Neural progenitor cell (in vitro differentiated cells): ENCODE measurements around the gene ESRRA. TPM values are rescaled to one million over a fixed set of nuclear protein-coding genes. Genes with fewer than 3 reads are reported as not detected.

Source experiments
- DNase-seq: peaks from one replicate; pipeline ENCODE4 v3.0.0-alpha.2; 2016; ENCODE audit warnings: low spot score
- H2AFZ ChIP-seq: fragments of 200-600 bp; sonication (generic); replicated peaks from 2 replicates; pipeline ENCODE4 v1.6.1; 2016; ENCODE audit warnings: antibody characterized with exemption
- H3F3A ChIP-seq: fragments of 200-600 bp; sonication (generic); 2 replicates; pipeline ENCODE4 v1.6.1; 2016; ENCODE audit warnings: antibody characterized with exemption, low read depth
- H3K27ac ChIP-seq: fragments of 200-600 bp; sonication (generic); 2 replicates; pipeline ENCODE4 v1.5.1; 2016; ENCODE audit warnings: mild to moderate bottlenecking
- H3K27me3 ChIP-seq: fragments of 200-600 bp; sonication (generic); 2 replicates; pipeline ENCODE4 v1.6.1; 2016; ENCODE audit warnings: mild to moderate bottlenecking, moderate library complexity
- H3K36me3 ChIP-seq: fragments of 200-600 bp; sonication (generic); 2 replicates; pipeline ENCODE4 v1.5.1; 2016
- H3K4me1 ChIP-seq: fragments of 200-600 bp; sonication (generic); 2 replicates; pipeline ENCODE4 v1.6.1; 2016; ENCODE audit warnings: mixed run types
- H3K4me2 ChIP-seq: fragments of 200-600 bp; sonication (generic); 2 replicates; pipeline ENCODE4 v1.6.1; 2016
- H3K4me3 ChIP-seq: fragments of 200-600 bp; sonication (generic); 2 replicates; pipeline ENCODE4 v1.5.1; 2016
- H3K79me2 ChIP-seq: fragments of 200-600 bp; sonication (generic); 2 replicates; pipeline ENCODE4 v1.6.1; 2016; ENCODE audit warnings: low read depth
- H3K9ac ChIP-seq: fragments of 200-600 bp; sonication (generic); 2 replicates; pipeline ENCODE4 v1.6.1; 2016
- H3K9me3 ChIP-seq: fragments of 200-600 bp; sonication (generic); 2 replicates; pipeline ENCODE4 v1.5.1; 2016; ENCODE audit warnings: low read depth
- H4K20me1 ChIP-seq: fragments of 200-600 bp; sonication (generic); 2 replicates; pipeline ENCODE4 v1.6.1; 2016; ENCODE audit warnings: low read depth
- H3K27ac Mint-ChIP-seq: 3 replicates; pipeline ENCODE4 v1.8.0; 2021; ENCODE audit warnings: mixed read lengths
- H3K27me3 Mint-ChIP-seq: 2 replicates; pipeline ENCODE4 v1.8.0; 2022; ENCODE audit warnings: low read depth, mild to moderate bottlenecking, inconsistent platforms, moderate library complexity, mixed read lengths; ENCODE audit not compliant: insufficient read depth
- H3K36me3 Mint-ChIP-seq: 3 replicates; pipeline ENCODE4 v1.8.0; 2021; ENCODE audit warnings: mixed read lengths
- H3K4me1 Mint-ChIP-seq: 3 replicates; pipeline ENCODE4 v1.8.0; 2021; ENCODE audit warnings: mixed read lengths
- H3K4me3 Mint-ChIP-seq: 3 replicates; pipeline ENCODE4 v1.8.0; 2021; ENCODE audit warnings: mild to moderate bottlenecking, moderate library complexity, mixed read lengths
- H3K9me3 Mint-ChIP-seq: 3 replicates; pipeline ENCODE4 v1.8.0; 2020; ENCODE audit warnings: mixed read lengths
- CTCF ChIP-seq: fragments of 200-600 bp; sonication (generic); IDR thresholded peaks from 2 replicates; pipeline ENCODE4 v1.5.1; 2017; ENCODE audit warnings: antibody characterized with exemption, mild to moderate bottlenecking
- EZH2 ChIP-seq: fragments of 200-600 bp; sonication (generic); IDR thresholded peaks from 2 replicates; pipeline ENCODE4 v1.6.1; 2017; ENCODE audit warnings: antibody characterized with exemption, mild to moderate bottlenecking, moderate library complexity
- EZH2phosphoT487 ChIP-seq: fragments of 200-600 bp; sonication (generic); IDR thresholded peaks from 2 replicates; pipeline ENCODE4 v1.6.1; 2017; ENCODE audit warnings: antibody characterized with exemption
- total RNA-seq: library from RNA; depleted of rRNA; stranded (reverse); fragments of >200 nt; gene quantifications from 2 replicates; pipeline ENCODE4 v1.2.3, GENCODE V29; 2015; ENCODE audit warnings: low replicate concordance

ESRRA gene
- total RNA-seq, 1 donor from 2014 or later, result 5.5 TPM

GRCh38 chr11:64284962-64285884 lies 20.1 kb upstream of the ESRRA start, which contains the start of gene GPR137:
Gene GPR137 (plus strand): TSS chr11:64285848. CDS start chr11:64286525, 677 bp downstream.
- Mint-ChIP-seq H3K9me3 (no peaks in the 10 kb centered on the region), H3K4me1 (peaks cover 16% of the 10 kb centered on the region), H3K4me3 (peak within 1 kb of the TSS; percentile 91), H3K27ac (no peak within 1 kb of the TSS), H3K27me3 (peaks cover 21% of the 10 kb centered on the region), H3K36me3 (peaks cover 7% of the 10 kb centered on the region)
- Histone ChIP-seq H3K4me1 (peaks cover 5% of the 10 kb centered on the region), H3K79me2 (peaks cover 3% of the 10 kb centered on the region), H3K4me2 (peak within 1 kb of the TSS; percentile 74), H3K36me3 (no peaks in the 10 kb centered on the region), H3K4me3 (peak within 1 kb of the TSS; percentile 97), H3K9ac (no peak within 1 kb of the TSS), H3F3A (peaks cover 4% of the 10 kb centered on the region), H3K9me3 (no peaks in the 10 kb centered on the region), H4K20me1 (peaks cover 6% of the 10 kb centered on the region), H2AFZ (peak within 1 kb of the TSS; percentile 60), H3K27ac (no peak within 1 kb of the TSS), H3K27me3 (peaks cover 18% of the 10 kb centered on the region)
- TF ChIP-seq EZH2phosphoT487 (no peak), EZH2 (no peak), CTCF (peak; percentile 31)
- DNase-seq, result peak; percentile 93

- Histone ChIP-seq H3K27ac (no peak overlapping the region), H3K27me3 (peaks cover 27% of the 10 kb centered on the region), H3K9me3 (no peaks in the 10 kb centered on the region), H3K4me1 (peaks cover 6% of the 10 kb centered on the region), H3K4me2 (peak overlapping the region; percentile 74), H3K36me3 (no peaks in the 10 kb centered on the region), H3K79me2 (peaks cover 3% of the 10 kb centered on the region), H4K20me1 (peaks cover 15% of the 10 kb centered on the region), H3K9ac (no peak overlapping the region), H2AFZ (no peak overlapping the region), H3F3A (peaks cover 4% of the 10 kb centered on the region), H3K4me3 (peak overlapping the region; percentile 97)
- no peak for TF ChIP-seq EZH2
- TF ChIP-seq CTCF, result no peak
- Mint-ChIP-seq H3K27ac (no peak overlapping the region), H3K36me3 (peaks cover 10% of the 10 kb centered on the region), H3K4me1 (peaks cover 20% of the 10 kb centered on the region), H3K9me3 (peaks cover 2% of the 10 kb centered on the region), H3K27me3 (peaks cover 30% of the 10 kb centered on the region), H3K4me3 (peak overlapping the region; percentile 87)
- peak; percentile 39 for DNase-seq
These were observed 19.2 kb upstream of the ESRRA start for GRCh38 chr11:64285885-64286800.

GRCh38 chr11:64286801-64287159 lies 18.5 kb upstream of the ESRRA start:
- Histone ChIP-seq H3K9ac (no peak overlapping the region), H3K27me3 (peaks cover 34% of the 10 kb centered on the region), H3K4me3 (no peak overlapping the region), H3K4me1 (peaks cover 9% of the 10 kb centered on the region), H3K9me3 (no peaks in the 10 kb centered on the region), H4K20me1 (peaks cover 18% of the 10 kb centered on the region), H3F3A (peaks cover 4% of the 10 kb centered on the region), H2AFZ (no peak overlapping the region), H3K36me3 (no peaks in the 10 kb centered on the region), H3K27ac (no peak overlapping the region), H3K79me2 (peaks cover 3% of the 10 kb centered on the region), H3K4me2 (no peak overlapping the region)
- H3K36me3 Mint-ChIP-seq, result peaks cover 7% of the 10 kb centered on the region
- no peak overlapping the region for H3K27ac Mint-ChIP-seq
- peaks cover 20% of the 10 kb centered on the region for H3K4me1 Mint-ChIP-seq
- H3K4me3 Mint-ChIP-seq, result peak overlapping the region; percentile 87
- TF ChIP-seq EZH2phosphoT487 (no peak), EZH2 (no peak), CTCF (no peak)
- DNase-seq, result no peak
- peaks cover 30% of the 10 kb centered on the region for H3K27me3 Mint-ChIP-seq
- peaks cover 2% of the 10 kb centered on the region for H3K9me3 Mint-ChIP-seq
